NCI-H1048 (cell line): Measurements from ENCODE around the gene DCLK2.

Source experiments
- DNase-seq: peaks from one replicate; lab custom pipeline; 2025; lab: John Stamatoyannopoulos, UW

Gene DCLK2

DNA sequence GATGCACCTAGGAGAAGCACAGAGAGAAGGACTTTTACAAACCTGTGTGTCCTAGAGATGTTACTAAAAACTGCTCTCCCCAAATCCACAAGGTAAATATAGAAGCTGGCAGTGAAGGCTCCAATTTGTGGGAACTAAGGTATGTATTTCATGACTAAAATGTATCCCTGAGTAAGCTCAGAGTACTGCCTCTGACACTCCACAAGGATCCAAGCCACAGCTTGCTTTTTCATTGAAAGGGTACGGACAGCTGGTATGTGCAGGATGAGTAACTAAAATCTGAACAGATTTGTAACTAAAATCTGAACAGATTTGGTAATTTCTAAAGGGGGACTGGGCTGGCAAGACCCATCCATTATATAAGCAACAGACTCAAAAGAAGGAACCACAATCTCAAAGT lies 187.6 kb downstream of the DCLK2 start:
- DNase-seq, result no peak

DNA sequence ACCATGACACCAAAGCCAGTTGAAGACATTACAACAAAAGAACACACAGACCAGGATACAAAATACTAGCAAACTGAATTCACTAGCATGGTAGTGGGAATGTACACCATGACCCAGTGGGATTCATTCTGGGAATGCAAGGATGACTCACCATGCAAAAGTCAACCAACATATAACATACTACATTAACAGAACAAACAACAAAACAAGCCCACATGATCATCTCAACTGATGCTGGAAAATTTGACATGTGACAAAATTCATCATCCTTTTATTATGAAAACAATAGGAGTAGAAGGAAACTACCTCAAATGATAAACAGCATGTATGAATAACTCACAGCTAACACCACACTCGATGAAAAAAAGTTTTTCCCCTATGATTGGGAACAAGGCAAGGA lies 190.2 kb downstream of the DCLK2 start:
- no peak for DNase-seq

DNA sequence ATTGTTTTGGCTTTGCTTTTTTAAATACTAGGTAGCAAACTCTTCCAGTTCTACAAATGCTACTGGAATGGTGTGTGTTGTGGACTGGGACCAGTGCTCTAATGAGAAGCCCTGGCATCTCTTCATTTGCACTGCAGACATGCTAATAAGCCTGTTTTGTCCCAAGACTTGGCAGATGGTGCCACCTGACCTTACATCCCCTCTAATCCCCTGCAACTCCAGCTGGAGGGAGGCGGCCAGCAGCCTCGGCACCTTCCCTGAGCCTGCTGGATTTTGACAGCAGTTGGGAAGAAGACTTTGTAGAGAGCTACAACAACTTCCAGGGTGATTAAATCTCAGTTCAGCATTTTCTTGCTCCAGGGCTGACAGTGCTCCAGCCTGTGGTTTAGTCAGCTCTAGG lies 200.0 kb downstream of the DCLK2 start:
- no peak for DNase-seq

DNA sequence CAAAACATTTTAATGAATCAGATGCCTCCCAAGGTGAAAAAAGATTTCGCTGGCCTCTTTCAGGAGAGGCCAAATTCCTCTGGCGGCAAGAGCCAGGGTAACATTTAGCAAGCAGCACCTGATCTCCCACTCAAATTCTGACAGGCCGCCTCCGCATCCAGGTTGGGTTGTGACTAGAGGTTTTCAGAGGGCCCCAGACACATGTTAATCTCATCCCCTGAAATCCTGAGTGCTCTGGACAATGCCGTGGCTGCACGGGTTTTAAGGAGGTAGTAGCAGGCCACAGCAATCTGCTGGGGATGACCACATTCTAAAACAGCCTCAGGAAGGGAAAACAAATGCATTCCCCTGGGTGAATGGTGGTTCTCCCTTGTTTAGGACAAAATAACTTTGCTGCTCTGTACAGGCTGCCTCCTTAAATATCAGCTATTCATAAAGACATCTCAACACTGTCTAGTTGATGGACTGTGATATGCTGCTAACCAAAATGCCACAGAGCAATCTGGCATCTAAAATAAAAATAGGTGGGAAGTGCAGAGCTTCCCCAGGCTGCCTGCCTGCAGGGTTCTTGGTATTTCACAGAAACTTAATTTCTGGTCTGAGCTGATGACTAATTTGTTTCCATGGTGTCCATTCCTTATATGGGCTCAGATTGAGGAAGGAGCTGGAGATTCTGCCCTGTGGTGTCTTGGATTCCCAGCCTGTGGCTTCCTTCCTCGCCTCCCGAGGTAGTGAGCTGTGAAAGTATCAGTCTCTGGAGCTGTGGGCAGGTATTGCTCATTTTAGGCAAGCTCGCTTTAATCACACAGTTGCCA lies 202.0 kb downstream of the DCLK2 start:
- DNase-seq, result no peak

DNA sequence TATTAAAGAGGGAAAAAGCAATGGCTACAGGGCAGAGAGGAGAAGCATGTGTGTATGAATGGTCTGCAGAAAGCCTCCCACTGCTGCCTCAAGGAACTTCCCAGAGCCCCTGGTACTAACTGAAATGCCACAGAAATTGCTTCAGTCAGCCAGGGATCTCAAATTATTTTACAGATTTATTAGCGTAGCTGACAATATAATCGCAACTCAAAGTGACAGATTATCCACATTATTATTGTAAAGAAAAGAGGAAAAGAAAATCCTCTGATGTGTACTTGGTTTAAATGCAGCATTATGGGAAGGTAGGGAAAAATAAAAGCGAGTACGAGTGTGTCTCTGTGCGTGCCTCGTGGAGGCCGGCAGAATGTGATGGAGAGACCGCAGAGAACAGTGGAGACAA lies 202.7 kb downstream of the DCLK2 start:
- DNase-seq, result no peak

DNA sequence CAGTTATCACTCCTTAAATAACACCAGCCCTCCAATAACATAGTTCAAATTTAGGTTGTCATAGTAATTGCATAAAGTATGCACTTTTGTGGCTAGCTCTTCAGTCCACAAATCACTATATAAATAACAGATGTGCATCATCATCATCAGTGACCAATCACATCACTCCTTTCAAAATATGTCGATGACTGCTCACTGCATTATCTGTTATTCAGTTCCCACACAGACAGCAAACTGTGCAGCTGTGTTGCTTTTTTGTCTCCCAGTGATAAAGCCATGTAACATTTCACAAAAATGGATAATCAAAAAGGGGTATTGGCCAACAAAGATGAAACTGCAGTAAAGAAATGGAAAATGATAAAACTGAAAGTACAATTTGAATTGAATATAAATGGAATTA lies 205.4 kb downstream of the DCLK2 start:
- no peak for DNase-seq

DNA sequence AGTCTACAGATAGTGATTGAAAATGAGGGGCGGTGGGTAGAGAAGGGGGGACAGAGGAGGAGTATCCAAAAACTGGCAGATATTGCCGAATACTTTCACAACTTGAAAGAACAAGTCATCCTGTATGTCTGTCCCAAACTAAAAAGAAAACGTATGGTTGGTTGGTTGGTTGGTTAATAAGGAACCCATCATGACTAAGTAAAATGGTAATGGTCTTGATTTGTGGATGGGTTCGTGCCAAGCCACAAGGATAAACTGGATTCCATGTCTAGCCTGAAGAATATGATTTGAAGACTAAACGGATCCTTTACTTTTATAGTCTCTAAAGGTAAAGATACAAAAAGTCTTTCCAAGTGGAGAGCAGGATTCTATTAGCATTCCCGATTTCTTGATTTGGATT lies 208.4 kb downstream of the DCLK2 start:
- DNase-seq, result no peak

DNA sequence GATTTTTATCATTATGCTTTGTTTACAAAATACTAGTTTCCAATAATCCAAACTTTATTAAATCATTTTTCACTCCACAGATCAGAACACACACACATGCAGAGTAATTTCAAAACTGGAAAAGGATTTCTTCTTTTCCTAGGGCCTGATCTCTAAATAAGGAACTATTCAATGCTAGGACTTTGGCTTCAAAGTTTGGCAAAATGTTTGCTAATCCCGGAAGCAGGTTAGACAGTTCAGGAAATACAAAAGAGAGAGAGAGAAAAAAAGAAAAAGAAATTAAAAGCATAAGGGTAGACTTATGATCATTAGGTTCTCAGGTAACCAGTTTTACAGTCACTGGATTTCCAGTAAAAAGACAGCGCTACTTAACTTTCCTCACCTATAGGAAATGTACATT lies 211.0 kb downstream of the DCLK2 start:
- no peak for DNase-seq

DNA sequence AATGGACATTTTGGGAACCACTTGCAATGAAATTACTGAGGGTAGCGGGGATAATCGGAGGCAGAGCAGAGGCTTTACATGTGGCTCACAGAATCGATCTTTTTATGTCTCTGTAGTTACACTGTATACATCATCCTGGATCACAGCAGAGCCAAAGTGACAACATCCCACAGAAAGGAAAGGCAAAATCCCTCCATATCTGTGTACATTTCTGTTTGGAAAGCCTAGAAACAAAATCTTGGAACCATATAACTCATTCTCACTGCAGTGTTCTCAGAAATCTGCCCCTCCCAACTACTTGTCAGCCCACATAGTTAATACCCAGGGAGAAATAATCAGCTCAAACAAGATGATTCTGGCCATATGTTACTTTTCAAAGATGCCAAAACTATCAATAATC lies 211.6 kb downstream of the DCLK2 start:
- no peak for DNase-seq

DNA sequence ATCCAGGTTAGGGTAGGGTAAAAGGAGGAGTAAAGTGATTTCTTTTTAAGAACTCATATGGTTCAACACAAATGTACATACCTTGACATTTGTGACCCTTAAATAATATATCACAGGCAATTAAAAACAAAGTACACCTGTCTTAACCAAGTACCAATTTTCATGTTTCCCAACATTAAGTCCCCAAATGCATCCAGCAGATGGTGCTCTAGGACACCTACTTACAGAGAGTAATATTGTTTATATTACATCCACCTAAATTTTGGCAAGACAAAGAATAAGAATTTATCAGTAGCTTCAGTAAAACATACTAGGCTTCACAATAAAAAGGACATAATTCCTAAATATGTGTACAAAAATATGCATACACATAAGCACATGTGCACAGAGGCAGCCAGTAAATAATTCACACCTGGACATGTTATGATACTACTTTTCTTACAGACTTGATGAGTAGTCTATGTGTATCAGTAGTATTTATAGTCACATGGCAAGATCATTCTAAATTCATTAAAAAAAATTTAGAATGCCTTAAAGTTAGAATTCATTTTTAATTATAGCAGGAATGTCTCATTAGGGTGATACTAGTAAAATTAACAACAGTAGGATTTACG lies 219.7 kb downstream of the DCLK2 start:
- DNase-seq, result no peak

DNA sequence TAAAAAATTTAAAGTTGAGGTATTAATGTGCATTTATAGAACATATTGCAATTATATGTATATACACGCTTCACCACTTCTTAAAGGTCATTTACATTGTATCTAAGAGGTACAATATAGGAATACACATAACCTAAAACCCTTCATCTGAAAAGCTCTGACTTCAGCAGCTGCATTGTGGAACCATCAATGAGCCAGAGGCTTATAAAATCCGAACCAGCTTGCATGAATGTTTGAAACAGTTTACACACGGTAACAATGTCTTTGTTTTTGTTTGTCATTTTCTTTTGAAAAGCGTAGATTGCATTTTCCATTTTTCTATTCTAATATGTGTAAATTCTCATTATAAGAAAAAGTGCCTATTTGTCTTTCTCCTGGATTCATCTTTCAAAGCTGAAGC lies 221.6 kb downstream of the DCLK2 start:
- no peak for DNase-seq

DNA sequence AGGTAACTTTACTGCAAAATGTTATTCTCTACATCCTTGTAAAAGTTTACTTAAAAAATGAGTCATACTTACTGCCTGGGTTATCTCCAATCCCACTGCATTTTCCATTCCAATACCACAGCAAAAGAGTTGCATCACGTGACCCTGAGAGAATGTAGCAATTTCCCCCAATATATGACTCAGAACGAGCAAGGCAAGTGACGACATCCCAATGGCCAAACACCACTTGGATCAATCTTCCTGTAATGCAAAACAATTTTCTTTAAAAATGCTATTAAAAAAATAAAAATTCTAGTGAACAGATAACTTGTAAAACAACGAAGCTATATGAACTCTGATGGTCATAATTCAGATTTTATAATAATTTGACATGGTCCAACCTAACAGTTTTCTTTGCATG lies 224.3 kb downstream of the DCLK2 start:
- no peak for DNase-seq

DNA sequence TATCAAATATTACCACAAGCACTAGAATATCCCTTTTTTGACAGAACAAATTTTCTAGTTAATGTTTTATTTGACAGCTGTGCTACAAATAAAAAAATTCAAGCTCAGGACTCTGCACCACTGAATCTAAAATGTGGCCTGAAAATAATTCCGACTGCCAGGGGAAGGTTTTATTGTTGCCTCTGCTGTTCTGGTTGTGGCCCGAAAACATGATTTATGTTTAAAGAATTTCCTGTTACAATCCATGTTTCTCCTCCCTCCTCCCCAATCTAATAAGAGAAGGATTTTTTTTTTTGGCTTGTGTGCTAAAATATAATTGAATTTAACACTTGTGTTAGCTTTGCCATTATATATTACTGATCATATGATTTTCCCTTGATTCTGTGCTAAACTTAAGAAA lies 227.8 kb downstream of the DCLK2 start:
- no peak for DNase-seq

DNA sequence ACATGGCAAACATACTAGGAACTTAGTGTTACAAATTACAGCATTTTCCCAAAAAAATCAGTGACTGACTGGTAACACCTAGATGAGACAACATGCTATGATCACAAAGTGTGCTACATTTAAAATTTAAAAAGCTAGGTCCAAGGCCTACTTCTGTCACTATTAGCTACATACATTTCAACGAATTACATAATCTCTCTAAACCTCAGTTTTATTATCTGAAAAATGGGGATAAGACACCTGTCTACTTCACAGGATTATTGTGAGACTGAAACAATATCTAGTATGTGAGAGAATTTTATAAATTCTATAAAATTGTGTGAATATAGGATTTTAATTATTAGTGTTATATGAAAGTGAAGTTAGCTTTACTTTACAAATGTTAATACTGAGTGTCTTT lies 228.5 kb downstream of the DCLK2 start:
- DNase-seq, result no peak
